ENCODE data around the gene ZNF169.
"Not testable (repeated sequence)": the region's sequence is repeated elsewhere in the genome, so short reads cannot be mapped to it uniquely, and the experiment has no call there.

DNA sequence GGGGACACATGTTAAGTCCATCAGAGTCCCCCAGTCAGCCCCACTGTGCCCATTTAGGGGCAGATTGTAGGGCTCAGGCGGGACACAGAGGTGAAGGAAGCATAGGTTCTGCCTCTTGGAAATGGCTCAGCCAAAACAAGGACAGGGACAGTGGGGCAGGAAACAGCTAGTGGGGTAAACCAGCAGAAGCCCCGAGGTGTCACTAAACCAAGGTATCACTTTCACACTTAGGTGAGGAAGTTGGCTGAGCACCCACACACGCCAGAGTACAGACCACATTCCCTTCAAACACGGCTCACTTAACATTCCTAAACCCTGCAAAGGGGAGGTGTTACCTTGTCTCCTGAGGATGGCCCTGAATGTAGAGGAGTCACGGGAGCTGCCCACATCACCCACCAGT, 57.1 kb downstream of the ZNF169 start:
- TF ChIP-seq POLR2AphosphoS5 (IDR thresholded peaks at IDR 0.05; ENCODE audit: borderline replicate concordance, low read depth, low read length); EZH2 (IDR thresholded peaks at IDR 0.05): not testable (repeated sequence)
